Spleen (tissue), 11 donors: ENCODE measurements around the gene U2AF1. TPM values are rescaled to one million over a fixed set of nuclear protein-coding genes. Genes with fewer than 3 reads are reported as not detected.
"Not testable (repeated sequence)": the region's sequence is repeated elsewhere in the genome, so short reads cannot be mapped to it uniquely, and the experiment has no call there.

Experiments
- DNase-seq: peaks from one replicate; pipeline ENCODE4 v3.0.0-alpha.2; 2020
- H3K27ac ChIP-seq, 8 donors: fragments of 200-600 bp; sonication (generic) in 7 of 8; 1 replicate in 4 of 8; 2 replicates in 4 of 8; pipeline versions ENCODE4 v1.5.0 to v1.8.0; 2016 to 2021; ENCODE audit warnings: inconsistent platforms in 4 of 8, mild to moderate bottlenecking in 4 of 8, moderate library complexity in 1 of 8
- H3K27me3 ChIP-seq, 7 donors: fragments of 200-600 bp; sonication (generic) in 6 of 7; replicated peaks in 1 of 7; 1 replicate in 4 of 7; 2 replicates in 3 of 7; pipeline versions ENCODE4 v1.5.0 to v1.8.0; 2016 to 2021; ENCODE audit warnings: inconsistent platforms in 3 of 7, mild to moderate bottlenecking in 1 of 7
- H3K36me3 ChIP-seq, 6 donors: fragments of 200-600 bp; sonication (generic) in 5 of 6; 1 replicate in 4 of 6; 2 replicates in 2 of 6; pipeline versions ENCODE4 v1.5.0 to v1.8.0; 2016 to 2021; ENCODE audit warnings: inconsistent platforms in 2 of 6
- H3K4me1 ChIP-seq, 6 donors: fragments of 200-600 bp; sonication (generic) in 5 of 6; 1 replicate in 3 of 6; 2 replicates in 3 of 6; pipeline versions ENCODE4 v1.5.0 to v1.8.0; 2016 to 2021; ENCODE audit warnings: inconsistent platforms in 3 of 6
- H3K4me3 ChIP-seq, 8 donors: fragments of 200-600 bp; sonication (generic) in 7 of 8; 1 replicate in 4 of 8; 2 replicates in 4 of 8; pipeline versions ENCODE4 v1.5.0 to v1.8.0; 2016 to 2021; ENCODE audit warnings: inconsistent platforms in 4 of 8, mild to moderate bottlenecking in 4 of 8, moderate library complexity in 2 of 8
- H3K9me3 ChIP-seq, 8 donors: fragments of 200-600 bp; sonication (generic) in 7 of 8; 1 replicate in 4 of 8; 2 replicates in 4 of 8; pipeline versions ENCODE4 v1.5.0 to v1.8.0; 2016 to 2021; ENCODE audit warnings: inconsistent platforms in 4 of 8
- WGBS, 5 donors: extraction: QIAGEN DNeasy Blood & Tissue Kit in 3 of 5; methylation state at CpG; one replicate each; pipeline versions ENCODE4 v1.1.5 to v1.1.7; 2013 to 2018; 5-methylcytosine and 5-hydroxymethylcytosine counted together
- intact Hi-C: fragments of 100-400 bp; cut with DNase I; formaldehyde crosslinking; loops from one replicate; pipeline ENCODE4 v1.15.0; 2023; ENCODE audit warnings: low total_unique reads
- polyA plus RNA-seq, 3 donors: library from polyadenylated mRNA; stranded (reverse); fragments of 200-250 nt; gene quantifications; one replicate each; pipeline ENCODE4 v1.2.1, GENCODE V29; 2013
- total RNA-seq, 7 donors: library from RNA; depleted of rRNA in 3 of 7; stranded (reverse); fragments of >200 nt in 3 of 7; fragmentation: NEBNext Ultra II Directional in 4 of 7; extraction: Animal tissue kit (Norgen Biotek cat#: 25700) in 4 of 7; gene quantifications; one replicate each; pipeline versions ENCODE4 v1.1.0 to v1.2.1, GENCODE V29; 2016 to 2021
- donor health status: healthy with polysubstance abuse.
- donor health status: DM: no; HTN: no; CAD: no; lungs with moderate emphysema.
- donor health status: DM: no; HTN: no; CAD: no.
- donor health status: Bipolar disorder and iron deficiency.
- donor health status: healthy.
- donor health status: DM: no; HTN: no; CAD: no.
- donor health status: DM: yes; HTN: yes; CAD: no.

U2AF1 gene
- total and polyA plus RNA-seq, 10 donors, result 15.2 to 98.0 (median 51.3) TPM

DNA sequence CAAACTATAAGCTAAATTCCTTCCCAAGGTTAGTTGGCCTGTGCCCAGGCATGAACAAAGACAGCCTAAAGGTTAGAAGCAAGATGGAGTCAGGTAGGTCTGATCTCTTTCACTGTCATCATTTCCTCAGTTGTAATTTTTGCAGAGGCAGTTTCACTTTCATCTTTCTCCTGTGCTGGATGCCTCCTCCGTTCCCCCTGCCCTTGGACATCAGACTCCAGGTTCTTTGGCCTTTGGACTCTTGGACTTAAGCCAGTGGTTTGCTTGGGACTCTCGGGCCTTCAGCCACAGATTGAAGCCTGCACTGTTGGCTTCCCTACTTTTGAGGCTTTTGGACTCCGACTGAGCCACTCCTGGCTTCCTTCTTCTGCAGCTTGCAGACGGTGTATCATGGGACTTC, 8.6 kb upstream of the U2AF1 start:
- WGBS, 5 donors, result no CpG with 5 or more reads among the region's 4 CpGs
- H3K9me3 ChIP-seq, H3K36me3 ChIP-seq, H3K27me3 ChIP-seq, H3K4me3 ChIP-seq, H3K27ac ChIP-seq, H3K4me1 ChIP-seq, DNase-seq, intact Hi-C loops: not testable (repeated sequence)

DNA sequence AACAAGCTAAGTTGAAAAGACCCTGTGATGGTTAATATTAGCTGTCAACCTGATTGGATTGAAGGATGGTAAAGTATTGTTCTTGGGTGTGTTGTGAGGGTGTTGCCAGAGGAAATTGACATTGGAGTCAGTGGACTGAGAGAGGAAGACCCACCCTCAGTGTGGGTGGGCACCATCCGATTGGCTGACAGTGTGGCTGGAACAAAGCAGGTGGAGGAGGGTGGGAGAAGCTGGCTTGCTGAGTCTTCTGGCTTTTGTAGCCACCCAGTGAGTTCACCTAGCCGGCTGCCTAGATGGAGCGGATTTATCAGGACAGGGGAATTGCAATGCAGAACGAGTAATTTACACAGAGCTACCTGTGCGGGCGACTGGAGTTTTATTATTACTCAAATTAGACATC, 7.1 kb upstream of the U2AF1 start:
- H3K36me3 ChIP-seq, H3K4me1 ChIP-seq, H3K9me3 ChIP-seq, H3K27ac ChIP-seq, H3K4me3 ChIP-seq, intact Hi-C loops, DNase-seq, H3K27me3 ChIP-seq: not testable (repeated sequence)
- WGBS, 5 donors, result 88 to 96% methylated on average over 5 of the region's 6 CpGs; no CpG with 5 or more reads in 3 of the 5 donors

DNA sequence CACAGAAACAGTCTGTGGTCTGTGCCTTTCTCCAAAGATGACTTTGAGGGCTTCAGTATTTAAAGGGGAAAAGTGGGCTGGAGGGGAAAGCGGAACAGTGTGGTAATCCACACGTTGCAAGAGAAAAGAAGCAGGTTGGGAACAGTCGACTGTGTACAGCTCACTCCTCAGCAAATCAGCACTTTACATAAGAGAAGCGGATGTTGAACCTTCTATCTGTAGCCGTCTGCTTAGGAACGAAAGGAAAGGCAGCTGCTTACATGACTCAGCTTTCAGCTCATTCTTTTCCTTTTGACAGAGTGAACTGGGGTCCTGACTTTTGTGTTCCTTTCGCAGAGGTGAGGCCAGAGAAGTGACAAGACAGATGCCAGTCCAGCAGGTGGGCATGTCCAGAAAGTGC, 1.6 kb upstream of the U2AF1 start:
- H3K4me3 ChIP-seq, H3K36me3 ChIP-seq, H3K9me3 ChIP-seq, intact Hi-C loops, H3K4me1 ChIP-seq, H3K27me3 ChIP-seq, H3K27ac ChIP-seq, DNase-seq: not testable (repeated sequence)
- WGBS, 5 donors, result no CpG with 5 or more reads among the region's 7 CpGs

DNA sequence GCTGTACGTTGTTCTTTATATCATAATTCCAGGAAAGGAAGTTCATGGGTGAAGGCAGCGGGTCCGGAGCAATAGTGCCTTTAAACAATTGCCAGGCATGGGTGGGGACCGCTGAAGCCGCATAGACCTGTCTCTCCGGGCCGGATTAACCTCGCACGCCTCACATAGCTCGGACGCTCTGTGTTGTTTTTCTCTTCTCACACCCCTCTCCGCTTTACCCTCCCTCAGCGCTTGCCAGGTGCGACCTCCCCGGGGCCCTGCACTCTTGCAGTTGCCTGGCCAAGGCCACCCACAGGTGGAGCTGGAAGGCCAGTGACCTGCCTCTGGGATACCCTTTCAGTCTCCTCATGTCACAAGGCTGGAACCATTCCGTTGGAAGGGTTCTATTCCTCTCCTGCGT, 807 bp upstream of the U2AF1 start:
- H3K27ac ChIP-seq, H3K4me1 ChIP-seq, H3K4me3 ChIP-seq, intact Hi-C loops, H3K36me3 ChIP-seq, H3K9me3 ChIP-seq, H3K27me3 ChIP-seq, DNase-seq: not testable (repeated sequence)
- WGBS, 5 donors, result no CpG with 5 or more reads among the region's 17 CpGs

DNA sequence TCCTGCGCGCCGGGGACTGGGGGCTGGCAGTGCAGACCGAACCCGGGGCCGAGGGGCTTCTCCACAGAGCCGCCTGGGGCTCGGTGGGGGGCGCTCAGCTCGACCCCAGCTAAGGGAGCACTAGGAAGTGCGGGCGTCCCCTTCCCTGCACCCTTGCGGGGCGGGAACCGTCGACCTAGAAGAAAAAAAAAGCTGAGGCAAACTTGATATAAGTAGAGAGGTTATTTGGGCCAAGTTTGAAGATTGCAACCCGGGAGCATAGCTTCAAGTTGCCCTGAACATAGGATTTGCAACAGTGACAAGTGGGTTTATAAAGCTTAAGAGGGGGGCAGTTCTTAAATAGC, 396 bp upstream of the U2AF1 start:
- DNase-seq, intact Hi-C loops, H3K27me3 ChIP-seq, H3K4me1 ChIP-seq, H3K36me3 ChIP-seq, H3K4me3 ChIP-seq, H3K27ac ChIP-seq, H3K9me3 ChIP-seq: not testable (repeated sequence)
- no CpG with 5 or more reads among the region's 17 CpGs for WGBS, 5 donors

DNA sequence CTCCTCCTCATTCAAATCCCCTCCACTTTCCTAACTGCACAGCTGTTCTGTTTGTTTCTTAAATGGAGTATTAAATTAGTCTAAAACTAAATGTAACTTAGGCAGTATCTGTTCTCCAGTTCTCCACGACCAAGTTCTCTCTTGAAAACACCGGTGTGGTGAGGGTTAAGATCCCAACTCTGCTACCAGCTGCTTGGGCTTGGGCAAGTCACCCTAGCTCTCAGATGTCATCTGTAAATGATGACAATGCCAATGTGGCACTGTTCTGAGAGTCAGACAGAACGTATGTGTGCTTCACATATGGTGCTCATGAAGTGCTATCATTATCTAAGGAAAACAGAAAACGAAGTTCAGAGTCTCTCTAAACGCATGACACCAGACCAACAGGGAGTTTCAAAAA, 2.7 kb downstream of the U2AF1 start:
- H3K9me3 ChIP-seq, H3K4me3 ChIP-seq, DNase-seq, H3K36me3 ChIP-seq, H3K4me1 ChIP-seq, intact Hi-C loops, H3K27me3 ChIP-seq: not testable (repeated sequence)
- 29 to 53% (median 40%) methylated on average over 2 of the region's 5 CpGs for WGBS, 5 donors
- peak overlapping the region in 2 of 8 donors; percentile 54 to 55 for H3K27ac ChIP-seq

DNA sequence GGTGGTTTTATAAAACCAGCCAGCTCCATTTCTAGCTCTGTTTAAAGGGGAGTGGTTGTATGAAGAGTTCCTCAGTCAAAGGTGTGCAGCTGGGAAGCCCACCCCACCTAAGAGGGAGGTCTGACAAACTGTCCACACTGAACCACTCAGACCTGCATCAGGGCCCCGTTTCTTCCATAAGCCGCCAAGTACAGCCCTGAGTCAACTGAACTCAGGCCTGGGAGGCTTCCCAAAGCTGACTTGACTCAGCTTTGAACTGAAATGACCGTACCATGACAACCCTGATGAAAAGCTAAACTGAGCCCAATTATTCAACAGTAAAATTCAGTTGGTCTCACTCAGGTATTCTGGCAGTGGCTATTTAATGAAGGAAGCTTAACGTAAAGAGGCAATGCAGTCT, 5.1 kb downstream of the U2AF1 start:
- H3K9me3 ChIP-seq, H3K27ac ChIP-seq, DNase-seq, H3K27me3 ChIP-seq, H3K36me3 ChIP-seq, H3K4me1 ChIP-seq, H3K4me3 ChIP-seq, intact Hi-C loops: not testable (repeated sequence)
- WGBS, 5 donors, result no CpG with 5 or more reads among the region's 4 CpGs

DNA sequence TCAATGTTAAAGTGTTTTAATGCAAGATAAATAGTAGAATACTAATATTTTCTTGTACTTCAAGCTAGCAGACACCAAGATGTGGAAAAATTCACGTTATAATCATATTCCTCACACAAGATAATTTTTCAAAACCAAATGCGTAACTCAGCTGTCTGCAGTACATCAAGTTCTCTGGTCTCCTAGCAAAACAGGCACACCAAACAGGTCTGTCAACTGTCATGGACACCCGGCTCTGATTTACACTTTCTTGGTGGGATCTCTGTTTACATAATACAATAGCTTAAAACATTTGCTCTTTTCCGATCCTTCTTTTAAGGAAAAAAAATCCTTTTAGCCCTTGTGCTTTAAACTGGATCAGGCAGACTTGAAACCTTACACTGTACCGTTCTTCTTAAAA, 5.7 kb downstream of the U2AF1 start:
- no CpG with 5 or more reads among the region's 5 CpGs for WGBS, 5 donors
- DNase-seq, H3K4me1 ChIP-seq, H3K9me3 ChIP-seq, H3K4me3 ChIP-seq, intact Hi-C loops, H3K27me3 ChIP-seq, H3K27ac ChIP-seq, H3K36me3 ChIP-seq: not testable (repeated sequence)

DNA sequence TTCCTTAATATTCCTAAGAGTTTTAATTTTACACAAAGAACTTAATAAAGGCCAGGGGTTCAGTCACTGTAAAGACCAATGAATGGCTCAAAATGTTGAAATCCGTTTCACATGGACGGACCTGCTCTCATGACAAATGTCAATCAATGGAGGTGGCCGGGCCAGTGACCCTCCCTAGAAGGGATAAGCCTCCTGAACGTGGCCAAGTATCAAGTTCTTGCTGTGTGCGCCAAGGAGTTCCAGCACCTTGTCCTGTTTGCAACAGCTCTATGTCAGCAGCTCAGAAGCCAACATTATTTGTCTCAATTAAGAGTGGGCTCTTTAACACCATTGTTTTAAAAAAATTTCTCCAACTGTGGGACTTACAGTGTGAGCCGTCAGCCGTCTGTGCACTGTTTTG, 6.4 kb downstream of the U2AF1 start:
- no CpG with 5 or more reads among the region's 7 CpGs for WGBS, 5 donors
- H3K27me3 ChIP-seq, DNase-seq, H3K4me3 ChIP-seq, H3K27ac ChIP-seq, H3K36me3 ChIP-seq, H3K4me1 ChIP-seq, H3K9me3 ChIP-seq, intact Hi-C loops: not testable (repeated sequence)

DNA sequence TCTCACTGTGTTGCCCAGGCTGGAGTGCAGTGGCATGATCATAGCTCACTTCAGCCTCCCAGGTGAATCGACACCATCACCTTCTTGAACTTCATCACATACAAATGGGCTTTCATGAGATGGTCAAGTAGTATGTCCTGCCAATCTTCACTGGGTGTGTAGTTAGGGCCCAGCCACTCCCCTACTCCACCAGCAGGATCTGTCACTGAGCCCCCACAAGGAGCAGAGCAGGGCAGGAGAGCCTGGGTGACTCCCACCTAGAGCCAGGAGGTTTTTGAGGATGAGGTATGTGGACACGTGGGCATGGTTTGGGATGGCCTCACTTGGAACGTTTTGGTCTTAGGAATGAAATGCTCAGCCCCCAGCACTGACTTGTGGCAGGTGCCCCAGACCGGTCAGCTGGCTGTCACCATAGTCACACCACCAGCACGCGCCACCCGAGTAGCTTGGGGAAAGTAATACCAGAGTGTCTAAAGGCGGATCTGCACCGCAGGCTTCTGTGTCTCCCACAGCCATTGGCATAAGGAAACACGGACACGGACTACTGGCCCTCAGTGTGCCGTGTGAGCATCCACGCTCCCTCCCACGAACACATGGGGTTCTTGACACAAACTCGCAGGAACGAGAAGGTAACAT, 15.3 kb downstream of the U2AF1 start:
- H3K9me3 ChIP-seq, H3K27ac ChIP-seq, H3K4me1 ChIP-seq, intact Hi-C loops, DNase-seq, H3K36me3 ChIP-seq, H3K4me3 ChIP-seq, H3K27me3 ChIP-seq: not testable (repeated sequence)
- no CpG with 5 or more reads among the region's 16 CpGs for WGBS, 5 donors

DNA sequence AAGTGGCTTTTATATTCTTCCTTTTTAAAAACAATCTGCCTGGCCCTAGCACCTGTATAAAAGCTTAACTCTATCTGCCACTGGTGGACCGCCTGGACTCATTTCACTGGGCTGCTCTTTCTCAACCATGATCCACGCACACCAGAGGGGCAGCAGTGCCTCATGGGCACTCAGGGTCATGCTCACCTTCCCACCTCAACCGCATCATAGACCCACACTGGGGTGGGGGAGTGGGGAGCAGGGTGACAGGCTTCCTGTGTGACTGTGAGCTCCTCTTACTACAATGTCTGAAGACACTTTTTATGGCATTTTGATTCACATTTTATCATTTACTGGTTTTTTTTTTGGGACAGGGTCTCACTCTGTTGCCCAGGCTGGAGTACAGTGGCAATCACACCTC, 16.4 kb downstream of the U2AF1 start:
- H3K27me3 ChIP-seq, H3K36me3 ChIP-seq, H3K4me3 ChIP-seq, DNase-seq, intact Hi-C loops, H3K4me1 ChIP-seq, H3K27ac ChIP-seq, H3K9me3 ChIP-seq: not testable (repeated sequence)
- WGBS, 5 donors, result 80 to 86% methylated on average over 1 of the region's 3 CpGs; no CpG with 5 or more reads in 3 of the 5 donors

DNA sequence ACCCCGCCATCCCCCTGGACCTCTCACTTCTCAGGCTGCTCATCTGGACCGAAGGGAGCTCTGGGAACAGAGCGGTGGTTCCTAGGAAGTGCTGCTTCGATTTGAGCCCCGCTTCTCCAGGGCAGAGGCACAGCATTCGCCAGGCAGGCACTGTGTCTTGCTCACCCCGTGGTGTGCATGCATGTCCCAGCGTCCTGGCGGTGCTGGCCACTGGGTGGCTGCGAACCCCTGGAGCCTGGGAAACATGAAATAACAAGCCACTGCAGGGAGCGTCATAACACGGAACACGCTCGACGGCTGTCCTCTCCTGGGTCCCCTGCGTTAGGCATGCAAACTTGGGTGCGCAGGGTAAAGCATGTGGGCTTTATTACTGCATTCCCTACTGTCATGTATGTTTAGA, 17.9 kb downstream of the U2AF1 start:
- H3K4me1 ChIP-seq, DNase-seq, intact Hi-C loops, H3K9me3 ChIP-seq, H3K27ac ChIP-seq, H3K4me3 ChIP-seq, H3K36me3 ChIP-seq, H3K27me3 ChIP-seq: not testable (repeated sequence)
- no CpG with 5 or more reads among the region's 17 CpGs for WGBS, 5 donors
